DOHH2 (cell line): ENCODE measurements around the gene PLET1.

Experiments used
- H3F3A ChIP-seq: fragments of 200-600 bp; sonication (generic), shearing (Covaris generic); 2 replicates; pipeline ENCODE4 v1.6.0; 2016; ENCODE audit warnings: antibody characterized with exemption, mild to moderate bottlenecking; ENCODE audit not compliant: control insufficient read depth, insufficient read depth
- H3K27ac ChIP-seq: fragments of 200-600 bp; sonication (generic); 2 replicates; pipeline ENCODE4 v1.5.1; 2014; ENCODE audit warnings: low read depth, mild to moderate bottlenecking, low read length, moderate library complexity
- H3K27me3 ChIP-seq: fragments of 200-600 bp; sonication (generic); 2 replicates; pipeline ENCODE4 v1.6.1; 2014; ENCODE audit warnings: mild to moderate bottlenecking, low read length, mixed read lengths; ENCODE audit not compliant: control insufficient read depth
- H3K36me3 ChIP-seq: fragments of 200-600 bp; sonication (generic); 2 replicates; pipeline ENCODE4 v1.6.1; 2014; ENCODE audit warnings: mild to moderate bottlenecking, low read length, moderate library complexity, mixed read lengths; ENCODE audit not compliant: control insufficient read depth
- H3K4me1 ChIP-seq: fragments of 200-600 bp; sonication (generic); 2 replicates; pipeline ENCODE4 v1.6.1; 2014; ENCODE audit warnings: mild to moderate bottlenecking, low read length, mixed read lengths; ENCODE audit not compliant: control insufficient read depth
- H3K4me2 ChIP-seq: fragments of 200-600 bp; sonication (generic); 2 replicates; pipeline ENCODE4 v1.6.0; 2014; ENCODE audit warnings: mild to moderate bottlenecking, low read length, moderate library complexity
- H3K4me3 ChIP-seq: fragments of 200-600 bp; sonication (generic); 2 replicates; pipeline ENCODE4 v1.5.1; 2014; ENCODE audit warnings: mild to moderate bottlenecking, low read length, mixed read lengths
- H3K79me2 ChIP-seq: fragments of 200-600 bp; sonication (generic); 2 replicates; pipeline ENCODE4 v1.6.1; 2014; ENCODE audit warnings: mild to moderate bottlenecking, low read length, mixed read lengths; ENCODE audit not compliant: control insufficient read depth
- H3K9me2 ChIP-seq: fragments of 200-600 bp; sonication (generic); replicated peaks from 2 replicates; pipeline ENCODE4 v1.6.1; 2014; ENCODE audit warnings: mild to moderate bottlenecking, low read length, mixed read lengths; ENCODE audit not compliant: control insufficient read depth
- H3K9me3 ChIP-seq: fragments of 200-600 bp; sonication (generic); 2 replicates; pipeline ENCODE4 v1.6.1; 2014; ENCODE audit warnings: antibody characterized with exemption, low read length, mixed read lengths; ENCODE audit not compliant: control insufficient read depth, insufficient read depth
- H4K20me1 ChIP-seq: fragments of 200-600 bp; sonication (generic); 2 replicates; pipeline ENCODE4 v1.6.0; 2014; ENCODE audit warnings: low read depth, mild to moderate bottlenecking, antibody characterized with exemption, low read length, moderate library complexity; ENCODE audit not compliant: control insufficient read depth, insufficient read depth
- EZH2phosphoT487 ChIP-seq: fragments of 200-600 bp; sonication (generic); IDR thresholded peaks from 2 replicates; pipeline ENCODE4 v1.6.1; 2017; ENCODE audit warnings: borderline replicate concordance, mild to moderate bottlenecking, antibody characterized with exemption, low read length, moderate library complexity, mixed read lengths
- TF ChIP-seq, protein P1 (sequence below): fragments of 200-600 bp; sonication (generic); IDR thresholded peaks from one replicate; pipeline ENCODE4 v1.5.1; 2014; ENCODE audit warnings: antibody characterized with exemption, mild to moderate bottlenecking, low read depth, low read length; ENCODE audit not compliant: poor library complexity, severe bottlenecking

PLET1 gene

DNA sequence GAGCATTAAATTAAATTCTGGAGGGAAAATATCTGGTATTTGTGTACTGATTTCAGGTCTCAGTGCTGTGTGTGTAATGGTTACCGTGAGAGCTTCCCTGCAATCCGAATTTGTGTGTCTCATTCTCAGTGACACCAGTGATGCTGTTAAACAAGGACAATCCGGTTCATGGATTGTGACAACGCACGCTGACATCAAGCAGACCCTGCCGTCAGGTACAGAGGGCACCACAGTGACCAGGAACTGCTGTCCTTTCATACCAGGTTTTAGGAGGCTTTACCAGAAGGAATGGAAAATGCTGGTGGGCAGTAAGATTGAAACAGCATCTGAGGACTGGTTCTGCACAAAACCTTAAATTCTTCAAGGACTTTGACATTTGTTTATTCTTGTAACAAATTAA, 30.5 kb upstream of the PLET1 start:
- no peaks in the 10 kb centered on the region for H3K9me2 ChIP-seq
- H3K4me1 ChIP-seq: peaks cover 10% of the 10 kb centered on the region
- TF ChIP-seq, protein P1, sequence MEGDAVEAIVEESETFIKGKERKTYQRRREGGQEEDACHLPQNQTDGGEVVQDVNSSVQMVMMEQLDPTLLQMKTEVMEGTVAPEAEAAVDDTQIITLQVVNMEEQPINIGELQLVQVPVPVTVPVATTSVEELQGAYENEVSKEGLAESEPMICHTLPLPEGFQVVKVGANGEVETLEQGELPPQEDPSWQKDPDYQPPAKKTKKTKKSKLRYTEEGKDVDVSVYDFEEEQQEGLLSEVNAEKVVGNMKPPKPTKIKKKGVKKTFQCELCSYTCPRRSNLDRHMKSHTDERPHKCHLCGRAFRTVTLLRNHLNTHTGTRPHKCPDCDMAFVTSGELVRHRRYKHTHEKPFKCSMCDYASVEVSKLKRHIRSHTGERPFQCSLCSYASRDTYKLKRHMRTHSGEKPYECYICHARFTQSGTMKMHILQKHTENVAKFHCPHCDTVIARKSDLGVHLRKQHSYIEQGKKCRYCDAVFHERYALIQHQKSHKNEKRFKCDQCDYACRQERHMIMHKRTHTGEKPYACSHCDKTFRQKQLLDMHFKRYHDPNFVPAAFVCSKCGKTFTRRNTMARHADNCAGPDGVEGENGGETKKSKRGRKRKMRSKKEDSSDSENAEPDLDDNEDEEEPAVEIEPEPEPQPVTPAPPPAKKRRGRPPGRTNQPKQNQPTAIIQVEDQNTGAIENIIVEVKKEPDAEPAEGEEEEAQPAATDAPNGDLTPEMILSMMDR: no peak
- TF ChIP-seq EZH2phosphoT487: no peak
- no peaks in the 10 kb centered on the region for H3K36me3 ChIP-seq
- no peaks in the 10 kb centered on the region for H3K9me3 ChIP-seq
- no peak overlapping the region for H3K4me3 ChIP-seq
- H3K27me3 ChIP-seq: peaks cover 17% of the 10 kb centered on the region
- H3K79me2 ChIP-seq: no peaks in the 10 kb centered on the region
- no peak overlapping the region for H3K4me2 ChIP-seq
- no peak overlapping the region for H3K27ac ChIP-seq
- H4K20me1 ChIP-seq: no peaks in the 10 kb centered on the region
- no peaks in the 10 kb centered on the region for H3F3A ChIP-seq

DNA sequence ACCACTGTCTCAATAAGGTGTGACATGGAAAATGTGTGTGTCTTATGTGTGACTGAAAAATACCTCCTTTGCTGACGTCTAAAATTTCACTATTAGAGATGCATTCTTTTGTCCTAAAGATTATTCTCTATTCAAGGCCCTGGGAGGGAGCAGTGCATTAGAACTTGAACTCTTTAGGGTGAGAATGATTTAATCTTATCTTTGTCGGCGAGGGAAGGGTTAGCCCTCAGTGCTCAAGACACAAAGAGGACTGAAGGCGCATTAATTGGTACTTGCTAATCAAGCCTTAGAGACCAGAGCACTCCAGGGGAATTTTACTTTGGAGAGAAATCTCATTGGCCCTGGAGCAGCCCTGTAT, 29.8 kb upstream of the PLET1 start:
- Histone ChIP-seq H3K27me3 (peaks cover 17% of the 10 kb centered on the region), H3K9me3 (no peaks in the 10 kb centered on the region), H3K4me1 (peaks cover 10% of the 10 kb centered on the region), H3K4me3 (peak overlapping the region; percentile 65), H3K4me2 (peak overlapping the region; percentile 88), H3K27ac (no peak overlapping the region), H3F3A (no peaks in the 10 kb centered on the region), H4K20me1 (no peaks in the 10 kb centered on the region), H3K36me3 (no peaks in the 10 kb centered on the region), H3K79me2 (no peaks in the 10 kb centered on the region), H3K9me2 (no peaks in the 10 kb centered on the region)
- TF ChIP-seq EZH2phosphoT487: no peak
- TF ChIP-seq, protein P1: no peak

DNA sequence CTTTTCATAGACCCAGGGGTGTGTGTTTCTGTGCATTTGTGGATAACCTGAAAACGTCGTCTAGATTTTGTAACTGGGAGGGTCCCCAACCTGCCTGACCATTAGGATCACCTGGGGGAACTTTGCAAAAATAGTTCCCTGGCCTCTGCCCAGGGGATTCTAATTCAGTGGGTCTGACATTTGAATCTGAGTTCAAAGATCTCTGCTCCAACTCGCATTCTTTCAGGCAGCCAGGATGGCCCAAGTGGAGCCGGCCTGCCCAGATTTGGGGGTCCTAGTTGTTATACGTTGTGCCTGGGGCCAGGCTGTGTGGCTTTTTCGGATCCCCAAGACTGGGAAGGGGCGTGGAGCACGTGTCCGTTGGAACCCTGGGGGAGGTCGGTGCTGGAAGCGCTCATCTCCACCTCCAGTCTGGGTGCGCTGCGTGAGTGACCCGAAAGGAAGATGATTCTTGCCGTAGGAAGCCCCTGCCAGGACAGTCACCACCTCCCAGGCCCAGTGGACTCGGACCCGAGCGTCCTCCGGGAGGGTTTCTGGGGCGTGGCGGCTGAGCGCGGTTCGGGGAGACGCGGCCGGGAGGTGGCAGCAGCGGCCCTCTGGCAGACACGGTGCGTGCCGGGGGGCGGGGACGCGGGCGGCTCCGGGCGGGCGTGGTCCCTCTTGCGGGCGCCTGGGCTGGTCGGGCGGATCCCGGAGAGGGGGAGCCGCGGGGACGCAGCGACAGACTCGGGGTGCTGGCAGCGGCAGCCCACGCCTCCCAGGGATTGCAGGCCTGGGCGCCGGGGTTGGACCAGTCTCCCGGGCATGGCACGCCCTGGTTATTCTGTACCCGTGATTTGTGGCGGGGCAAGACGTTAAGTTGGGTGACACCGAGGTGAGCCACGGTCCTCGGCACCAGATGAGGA, 29.2 kb upstream of the PLET1 start:
- Histone ChIP-seq H3K9me2 (no peaks in the 10 kb centered on the region), H3K27me3 (peaks cover 17% of the 10 kb centered on the region), H4K20me1 (no peaks in the 10 kb centered on the region), H3K79me2 (no peaks in the 10 kb centered on the region), H3K27ac (no peak overlapping the region), H3K4me2 (peak overlapping the region; percentile 88), H3K4me3 (peak overlapping the region; percentile 65), H3K9me3 (no peaks in the 10 kb centered on the region), H3K4me1 (peaks cover 10% of the 10 kb centered on the region), H3K36me3 (no peaks in the 10 kb centered on the region), H3F3A (no peaks in the 10 kb centered on the region)
- TF ChIP-seq EZH2phosphoT487: no peak
- TF ChIP-seq, protein P1: peak; percentile 86
